Measurements from ENCODE around the gene IRF2.

Gene IRF2

GRCh38 chr4:184463158-184463557 lies 11.2 kb downstream of the IRF2 start:
- peaks cover under 1 to 3% of the 10 kb centered on the region in 2 donors for H3K4me1 ChIP-seq (ENCODE audit: control insufficient read depth in 2 of 2, insufficient read depth in 2 of 2, low read length in 2 of 2)

GRCh38 chr4:184462724-184463123 lies 11.6 kb downstream of the IRF2 start:
- H3K27ac ChIP-seq (ENCODE audit: low read depth in 2 of 2, low read length in 2 of 2), result no peak overlapping the region

More at GRCh38 chr4:184463158-184463557, 11.2 kb downstream of the IRF2 start:
- Histone ChIP-seq H3K9ac (ENCODE audit: low read depth in 1 of 2, low read length in 2 of 2) (no peak overlapping the region), H3K27ac (ENCODE audit: low read depth in 2 of 2, low read length in 2 of 2) (no peak overlapping the region), H3K9me3 (ENCODE audit: control insufficient read depth in 2 of 2, low read length in 2 of 2) (no peaks in the 10 kb centered on the region), H3K27me3 (ENCODE audit: control insufficient read depth in 2 of 2, insufficient read depth in 2 of 2, low read length in 2 of 2) (no peaks in the 10 kb centered on the region), H3K36me3 (ENCODE audit: control insufficient read depth in 2 of 2, insufficient read depth in 2 of 2, low read length in 2 of 2) (peaks cover 3 to 5% of the 10 kb centered on the region in 2 donors), H3K4me3 (ENCODE audit: low read length in 2 of 2) (no peak overlapping the region)

GRCh38 chr4:184461711-184462441 lies 12.5 kb downstream of the IRF2 start:
- no peaks in the 10 kb centered on the region for H3K27me3 ChIP-seq (ENCODE audit: control insufficient read depth in 2 of 2, insufficient read depth in 2 of 2, low read length in 2 of 2)
- no peak overlapping the region for H3K9ac ChIP-seq (ENCODE audit: low read depth in 1 of 2, low read length in 2 of 2)
- no peak overlapping the region for H3K4me3 ChIP-seq (ENCODE audit: low read length in 2 of 2)
- no peak overlapping the region for H3K27ac ChIP-seq (ENCODE audit: low read depth in 2 of 2, low read length in 2 of 2)
- peaks cover 5 to 10% of the 10 kb centered on the region in 2 donors for H3K4me1 ChIP-seq (ENCODE audit: control insufficient read depth in 2 of 2, insufficient read depth in 2 of 2, low read length in 2 of 2)
- H3K36me3 ChIP-seq (ENCODE audit: control insufficient read depth in 2 of 2, insufficient read depth in 2 of 2, low read length in 2 of 2), result peaks cover 6 to 7% of the 10 kb centered on the region in 2 donors
- no peaks in the 10 kb centered on the region for H3K9me3 ChIP-seq (ENCODE audit: control insufficient read depth in 2 of 2, low read length in 2 of 2)

More at GRCh38 chr4:184462724-184463123, 11.6 kb downstream of the IRF2 start:
- Histone ChIP-seq H3K4me1 (ENCODE audit: control insufficient read depth in 2 of 2, insufficient read depth in 2 of 2, low read length in 2 of 2) (peaks cover 3 to 5% of the 10 kb centered on the region in 2 donors), H3K9me3 (ENCODE audit: control insufficient read depth in 2 of 2, low read length in 2 of 2) (no peaks in the 10 kb centered on the region), H3K9ac (ENCODE audit: low read depth in 1 of 2, low read length in 2 of 2) (no peak overlapping the region), H3K36me3 (ENCODE audit: control insufficient read depth in 2 of 2, insufficient read depth in 2 of 2, low read length in 2 of 2) (peaks cover 3 to 5% of the 10 kb centered on the region in 2 donors), H3K27me3 (ENCODE audit: control insufficient read depth in 2 of 2, insufficient read depth in 2 of 2, low read length in 2 of 2) (no peaks in the 10 kb centered on the region), H3K4me3 (ENCODE audit: low read length in 2 of 2) (no peak overlapping the region)

- no peak overlapping the region for H3K27ac ChIP-seq (ENCODE audit: low read depth in 2 of 2, low read length in 2 of 2)
- no peak overlapping the region for H3K9ac ChIP-seq (ENCODE audit: low read depth in 1 of 2, low read length in 2 of 2)
- H3K36me3 ChIP-seq (ENCODE audit: control insufficient read depth in 2 of 2, insufficient read depth in 2 of 2, low read length in 2 of 2), result peaks cover 5 to 12% of the 10 kb centered on the region in 2 donors
- no peak overlapping the region for H3K4me3 ChIP-seq (ENCODE audit: low read length in 2 of 2)
- H3K9me3 ChIP-seq (ENCODE audit: control insufficient read depth in 2 of 2, low read length in 2 of 2), result no peaks in the 10 kb centered on the region
- peaks cover 3 to 10% of the 10 kb centered on the region in 2 donors for H3K4me1 ChIP-seq (ENCODE audit: control insufficient read depth in 2 of 2, insufficient read depth in 2 of 2, low read length in 2 of 2)
- no peaks in the 10 kb centered on the region for H3K27me3 ChIP-seq (ENCODE audit: control insufficient read depth in 2 of 2, insufficient read depth in 2 of 2, low read length in 2 of 2)
Observed at GRCh38 chr4:184460499-184461285, 13.7 kb downstream of the IRF2 start.

- peaks cover 4 to 10% of the 10 kb centered on the region in 2 donors for H3K4me1 ChIP-seq (ENCODE audit: control insufficient read depth in 2 of 2, insufficient read depth in 2 of 2, low read length in 2 of 2)
- no peak overlapping the region for H3K27ac ChIP-seq (ENCODE audit: low read depth in 2 of 2, low read length in 2 of 2)
- no peaks in the 10 kb centered on the region for H3K27me3 ChIP-seq (ENCODE audit: control insufficient read depth in 2 of 2, insufficient read depth in 2 of 2, low read length in 2 of 2)
- H3K36me3 ChIP-seq (ENCODE audit: control insufficient read depth in 2 of 2, insufficient read depth in 2 of 2, low read length in 2 of 2), result peaks cover 5 to 12% of the 10 kb centered on the region in 2 donors
- no peak overlapping the region for H3K4me3 ChIP-seq (ENCODE audit: low read length in 2 of 2)
- no peak overlapping the region for H3K9ac ChIP-seq (ENCODE audit: low read depth in 1 of 2, low read length in 2 of 2)
- H3K9me3 ChIP-seq (ENCODE audit: control insufficient read depth in 2 of 2, low read length in 2 of 2), result no peaks in the 10 kb centered on the region
Observed at GRCh38 chr4:184459413-184459812, 14.9 kb downstream of the IRF2 start.

- Histone ChIP-seq H3K9ac (ENCODE audit: low read depth in 1 of 2, low read length in 2 of 2) (no peak overlapping the region), H3K36me3 (ENCODE audit: control insufficient read depth in 2 of 2, insufficient read depth in 2 of 2, low read length in 2 of 2) (peaks cover 5 to 9% of the 10 kb centered on the region in 2 donors), H3K4me1 (ENCODE audit: control insufficient read depth in 2 of 2, insufficient read depth in 2 of 2, low read length in 2 of 2) (peaks cover 16 to 19% of the 10 kb centered on the region in 2 donors), H3K4me3 (ENCODE audit: low read length in 2 of 2) (no peak overlapping the region), H3K27me3 (ENCODE audit: control insufficient read depth in 2 of 2, insufficient read depth in 2 of 2, low read length in 2 of 2) (no peaks in the 10 kb centered on the region), H3K27ac (ENCODE audit: low read depth in 2 of 2, low read length in 2 of 2) (peak overlapping the region in 1 of 2 donors; percentile 10), H3K9me3 (ENCODE audit: control insufficient read depth in 2 of 2, low read length in 2 of 2) (no peaks in the 10 kb centered on the region)
Observed at GRCh38 chr4:184457535-184458249, 16.7 kb downstream of the IRF2 start.

GRCh38 chr4:184456337-184456736 lies 18.0 kb downstream of the IRF2 start:
- Histone ChIP-seq H3K9me3 (ENCODE audit: control insufficient read depth in 2 of 2, low read length in 2 of 2) (no peaks in the 10 kb centered on the region), H3K4me3 (ENCODE audit: low read length in 2 of 2) (no peak overlapping the region), H3K4me1 (ENCODE audit: control insufficient read depth in 2 of 2, insufficient read depth in 2 of 2, low read length in 2 of 2) (peaks cover 19 to 20% of the 10 kb centered on the region in 2 donors), H3K36me3 (ENCODE audit: control insufficient read depth in 2 of 2, insufficient read depth in 2 of 2, low read length in 2 of 2) (peaks cover 8 to 9% of the 10 kb centered on the region in 2 donors), H3K27me3 (ENCODE audit: control insufficient read depth in 2 of 2, insufficient read depth in 2 of 2, low read length in 2 of 2) (no peaks in the 10 kb centered on the region), H3K27ac (ENCODE audit: low read depth in 2 of 2, low read length in 2 of 2) (no peak overlapping the region), H3K9ac (ENCODE audit: low read depth in 1 of 2, low read length in 2 of 2) (no peak overlapping the region)

- Histone ChIP-seq H3K36me3 (ENCODE audit: control insufficient read depth in 2 of 2, insufficient read depth in 2 of 2, low read length in 2 of 2) (peaks cover 8 to 9% of the 10 kb centered on the region in 2 donors), H3K27ac (ENCODE audit: low read depth in 2 of 2, low read length in 2 of 2) (no peak overlapping the region), H3K4me3 (ENCODE audit: low read length in 2 of 2) (no peak overlapping the region), H3K9me3 (ENCODE audit: control insufficient read depth in 2 of 2, low read length in 2 of 2) (no peaks in the 10 kb centered on the region), H3K27me3 (ENCODE audit: control insufficient read depth in 2 of 2, insufficient read depth in 2 of 2, low read length in 2 of 2) (no peaks in the 10 kb centered on the region), H3K4me1 (ENCODE audit: control insufficient read depth in 2 of 2, insufficient read depth in 2 of 2, low read length in 2 of 2) (peaks cover 19 to 20% of the 10 kb centered on the region in 2 donors), H3K9ac (ENCODE audit: low read depth in 1 of 2, low read length in 2 of 2) (no peak overlapping the region)
Observed at GRCh38 chr4:184455299-184455698, 19.1 kb downstream of the IRF2 start.

GRCh38 chr4:184453365-184454160 lies 20.8 kb downstream of the IRF2 start:
- H3K9ac ChIP-seq (ENCODE audit: low read depth in 1 of 2, low read length in 2 of 2), result peak overlapping the region; percentile 59 to 65
- H3K9me3 ChIP-seq (ENCODE audit: control insufficient read depth in 2 of 2, low read length in 2 of 2), result no peaks in the 10 kb centered on the region
- H3K27ac ChIP-seq (ENCODE audit: low read depth in 2 of 2, low read length in 2 of 2), result peak overlapping the region; percentile 74 to 89
- peaks cover 31 to 32% of the 10 kb centered on the region in 2 donors for H3K4me1 ChIP-seq (ENCODE audit: control insufficient read depth in 2 of 2, insufficient read depth in 2 of 2, low read length in 2 of 2)
- peaks cover 13 to 16% of the 10 kb centered on the region in 2 donors for H3K36me3 ChIP-seq (ENCODE audit: control insufficient read depth in 2 of 2, insufficient read depth in 2 of 2, low read length in 2 of 2)
- no peaks in the 10 kb centered on the region for H3K27me3 ChIP-seq (ENCODE audit: control insufficient read depth in 2 of 2, insufficient read depth in 2 of 2, low read length in 2 of 2)
- H3K4me3 ChIP-seq (ENCODE audit: low read length in 2 of 2), result peak overlapping the region; percentile 25 to 63

Measured in mucosa of rectum (tissue), 2 donors.